B cell (primary cell): ENCODE data around the gene GMEB2. TPM values are rescaled to one million over a fixed set of nuclear protein-coding genes. Genes with fewer than 3 reads are reported as not detected.

Experiments used
- ATAC-seq: fragments of 200-7000 bp; cut with Tn5 transposase; one replicate; pipeline ENCODE4 v1.10.0; 2021; ENCODE audit warnings: low read depth, mild to moderate bottlenecking, moderate number of reproducible peaks, moderate library complexity
- CTCF ChIA-PET: fragments of 350-600 bp; sonication (Branson Sonifier 250); formaldehyde crosslinking; loops from one replicate; lab custom pipeline; 2021; ENCODE audit warnings: antibody characterized with exemption, inconsistent platforms; lab: Charles Lee
- POLR2A ChIA-PET: fragments of 350-600 bp; sonication (Branson Sonifier 250); formaldehyde crosslinking; loops from one replicate; lab custom pipeline; 2021; ENCODE audit warnings: antibody characterized with exemption; lab: Charles Lee
- DNase-seq: peaks from one replicate; pipeline ENCODE4 v3.0.0; 2013
- H2AFZ ChIP-seq: 2 replicates; pipeline ENCODE4 v1.6.1; 2012; ENCODE audit warnings: mild to moderate bottlenecking, low read depth, low read length; ENCODE audit not compliant: insufficient read depth, poor library complexity, severe bottlenecking
- H3K27ac ChIP-seq, 2 donors: 1 replicate in 1 of 2; 2 replicates in 1 of 2; pipeline ENCODE4 v1.5.1; 2012 to 2013; ENCODE audit warnings: low read length in 2 of 2, mild to moderate bottlenecking in 2 of 2, moderate library complexity in 1 of 2
- H3K27me3 ChIP-seq, 4 experiments: fragments of 200-600 bp in 1 of 4; sonication (generic) in 1 of 4; replicated peaks in 1 of 4; 1 replicate in 2 of 4; 2 replicates in 2 of 4; pipeline versions ENCODE4 v1.6.1 to v1.7.0; 2013 to 2016; ENCODE audit warnings: low read length in 3 of 4, mild to moderate bottlenecking in 2 of 4, mixed read lengths in 1 of 4, moderate library complexity in 1 of 4; ENCODE audit not compliant: insufficient read depth in 4 of 4, control insufficient read depth in 3 of 4; ENCODE audit errors: control extremely low read depth in 1 of 4
- H3K36me3 ChIP-seq, 2 experiments: replicated peaks in 1 of 2; 1 replicate in 1 of 2; 2 replicates in 1 of 2; pipeline versions ENCODE4 v1.6.1 to v1.7.1; 2013; ENCODE audit warnings: low read length in 1 of 2; ENCODE audit not compliant: insufficient read depth in 2 of 2, control insufficient read depth in 1 of 2; ENCODE audit errors: control extremely low read depth in 1 of 2, extremely low read depth in 1 of 2
- H3K4me1 ChIP-seq, 2 donors: fragments of 200-600 bp in 1 of 2; sonication (generic) in 1 of 2; 1 replicate in 1 of 2; 2 replicates in 1 of 2; pipeline versions ENCODE4 v1.5.1 to v1.6.1; 2013 to 2017; ENCODE audit warnings: low read length in 2 of 2; ENCODE audit not compliant: control insufficient read depth in 2 of 2, insufficient read depth in 2 of 2
- H3K4me2 ChIP-seq: replicated peaks from 2 replicates; pipeline ENCODE3; 2012; ENCODE audit warnings: mild to moderate bottlenecking, low read depth, low read length; ENCODE audit not compliant: poor library complexity, severe bottlenecking
- H3K4me3 ChIP-seq, 5 experiments: fragments of 200-600 bp in 1 of 5; sonication (generic) in 1 of 5; 1 replicate in 3 of 5; 2 replicates in 2 of 5; pipeline versions ENCODE4 v1.5.1 to v1.7.0; 2011 to 2016; ENCODE audit warnings: low read length in 4 of 5, mild to moderate bottlenecking in 4 of 5, low read depth in 2 of 5, control low read depth in 1 of 5, moderate library complexity in 1 of 5; ENCODE audit not compliant: insufficient read depth in 1 of 5; ENCODE audit errors: control extremely low read depth in 1 of 5, extremely low read depth in 1 of 5
- H3K79me2 ChIP-seq: fragments of 200-600 bp; sonication (generic); one replicate; pipeline ENCODE4 v1.6.0; 2016; ENCODE audit warnings: low read length; ENCODE audit not compliant: control insufficient read depth, insufficient read depth
- H3K9ac ChIP-seq: fragments of 200-600 bp; sonication (generic); 2 replicates; pipeline ENCODE4 v1.6.1; 2017; ENCODE audit warnings: mild to moderate bottlenecking, low read length, moderate library complexity
- H3K9me3 ChIP-seq, 3 donors: one replicate each; pipeline versions ENCODE4 v1.6.1 to v1.7.1; 2013; ENCODE audit warnings: low read length in 2 of 3; ENCODE audit not compliant: control insufficient read depth in 2 of 3, insufficient read depth in 1 of 3; ENCODE audit errors: control extremely low read depth in 1 of 3
- H4K20me1 ChIP-seq: 2 replicates; pipeline ENCODE4 v1.6.0; 2012; ENCODE audit warnings: mild to moderate bottlenecking, low read length; ENCODE audit not compliant: insufficient read depth, control insufficient read depth, poor library complexity, severe bottlenecking
- H3K27ac Mint-ChIP-seq: one replicate; pipeline ENCODE4 v1.8.0; 2021; ENCODE audit warnings: mixed read lengths
- H3K27me3 Mint-ChIP-seq: one replicate; pipeline ENCODE4 v1.8.0; 2021; ENCODE audit warnings: mixed read lengths
- H3K4me1 Mint-ChIP-seq: one replicate; pipeline ENCODE4 v1.8.0; 2021; ENCODE audit warnings: mixed read lengths
- H3K4me3 Mint-ChIP-seq: one replicate; pipeline ENCODE4 v1.8.0; 2021; ENCODE audit warnings: mixed read lengths
- H3K9me3 Mint-ChIP-seq: one replicate; pipeline ENCODE4 v1.8.0; 2022; ENCODE audit warnings: mixed read lengths; ENCODE audit not compliant: insufficient read depth
- CTCF ChIP-seq: fragments of 200-600 bp; IDR thresholded peaks from one replicate; pipeline ENCODE4 v1.8.0; 2022; ENCODE audit warnings: antibody characterized with exemption, mild to moderate bottlenecking
- EZH2 ChIP-seq: IDR thresholded peaks from 2 replicates; pipeline ENCODE4 v1.6.1; 2012; ENCODE audit warnings: borderline replicate concordance, low read depth, mild to moderate bottlenecking, moderate library complexity, low read length; ENCODE audit not compliant: insufficient read depth, poor library complexity, severe bottlenecking
- WGBS: methylation state at CpG from one replicate; pipeline ENCODE4 v1.1.5; 2013; ENCODE audit warnings: missing lambda C conversion rate; ENCODE audit not compliant: insufficient coverage; 5-methylcytosine and 5-hydroxymethylcytosine counted together
- intact Hi-C: fragments of 100-400 bp; cut with micrococcal nuclease; formaldehyde crosslinking; loops from one replicate; pipeline ENCODE4 v1.10.0; 2022
- polyA plus RNA-seq: library from polyadenylated mRNA; depleted of rRNA; stranded (reverse); fragments of >200 nt; gene quantifications from 2 replicates; pipeline ENCODE4 v1.2.3, GENCODE V29; 2012
- total RNA-seq, 2 donors: library from RNA; stranded (reverse); fragments of 120-200 nt in 1 of 2; gene quantifications; 1 replicate in 1 of 2; 2 replicates in 1 of 2; pipeline versions ENCODE4 v1.2.3 to v1.2.4, GENCODE V29; 2013 to 2022

Gene GMEB2
- total and polyA plus RNA-seq, 2 donors (not counting 1 experiment from before 2014, with no cell fraction given) = 17.7 to 24.5 TPM

DNA sequence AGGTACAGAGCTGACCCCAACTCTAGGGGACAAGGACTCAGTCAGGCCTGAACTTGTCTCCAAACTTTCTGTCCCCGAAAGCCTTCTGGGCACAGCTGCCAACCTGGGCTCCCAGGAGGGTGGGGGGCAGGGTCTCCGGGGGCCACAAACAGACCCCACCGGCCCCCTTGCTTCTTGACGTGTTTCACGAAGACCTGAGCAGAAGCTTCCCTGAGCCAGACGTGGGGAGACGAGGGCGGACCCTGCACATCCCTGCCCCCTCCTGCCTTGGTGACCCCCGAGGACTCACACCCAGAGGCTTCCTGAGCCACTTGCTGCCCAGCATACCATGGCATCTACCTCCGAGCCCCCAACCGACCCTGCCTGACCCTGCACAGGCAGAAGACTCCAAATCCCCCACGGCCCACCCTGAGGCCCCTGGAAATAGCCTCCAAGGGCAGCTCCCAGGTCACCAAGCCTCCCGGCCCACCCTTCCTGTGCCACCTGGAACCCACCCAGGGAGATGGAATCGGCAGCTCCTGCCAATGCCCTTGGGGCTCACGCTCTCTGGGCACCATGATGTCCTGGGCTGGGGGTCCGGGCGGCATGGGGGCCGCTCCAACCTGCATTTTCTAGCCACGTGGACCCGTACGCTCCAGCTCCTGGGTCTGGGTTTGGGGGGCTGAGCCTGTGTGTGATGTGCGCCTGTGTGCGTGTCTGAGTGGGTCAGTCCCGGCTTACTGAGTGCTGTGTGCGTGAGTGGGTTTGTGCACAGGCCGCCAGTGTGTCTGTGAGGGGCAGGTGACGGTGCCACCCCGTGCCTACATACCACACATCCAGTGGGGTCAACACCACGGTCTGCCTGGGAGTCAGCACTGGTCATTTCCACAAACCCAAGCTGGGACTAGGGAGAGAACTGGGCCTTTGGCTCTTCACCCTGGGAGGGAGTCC, 87.2 kb downstream of the GMEB2 start:
- ChIA-PET POLR2A (interaction anchor here (1.1 to 2.7 kb wide), 4 partner anchors 13 to 102 kb away, joined by 3 to 12 read pairs (median 6); no protein-coding TSS in a partner anchor), CTCF (interaction anchor here (1.2 to 4.7 kb wide), 10 partner anchors 13 to 434 kb away, joined by 3 to 30 read pairs (median 16); partner anchors contain the start of genes HELZ2 and PPDPF)
- intact Hi-C loops = loop anchor here (5.0 kb wide), 2 partner anchors 198 to 418 kb away; partner anchors contain the start of genes LIME1, SLC2A4RG and UCKL1
- peaks cover 42 to 66% of the 10 kb centered on the region in 2 donors for H3K4me1 ChIP-seq
- no peaks in the 10 kb centered on the region for H4K20me1 ChIP-seq
- peak overlapping the region; percentile 19 for H3K4me3 Mint-ChIP-seq
- no peaks in the 10 kb centered on the region for H3K27me3 Mint-ChIP-seq
- peaks cover 0 to 3% (median 0%) of the 10 kb centered on the region in 3 donors for H3K9me3 ChIP-seq
- no peaks in the 10 kb centered on the region for H3K79me2 ChIP-seq
- WGBS = 96% methylated on average over 23 of the region's 29 CpGs
- H3K4me2 ChIP-seq = peak overlapping the region; percentile 92
- H3K4me1 Mint-ChIP-seq = peaks cover 50% of the 10 kb centered on the region
- no peak for DNase-seq
- H3K27ac ChIP-seq = no peak overlapping the region
- no peaks in the 10 kb centered on the region for H3K27me3 ChIP-seq
- TF ChIP-seq CTCF = no peak
- TF ChIP-seq EZH2 = no peak
- no peak overlapping the region for H3K4me3 ChIP-seq
- no peak overlapping the region for H2AFZ ChIP-seq
- no peaks in the 10 kb centered on the region for H3K36me3 ChIP-seq
- H3K27ac Mint-ChIP-seq = peak overlapping the region; percentile 59
- H3K9ac ChIP-seq = no peak overlapping the region
- no peaks in the 10 kb centered on the region for H3K9me3 Mint-ChIP-seq
- no peak for ATAC-seq
